GM19372 (cell line): ENCODE measurements around the gene BRSK2.

Source experiments
- ATAC-seq: cut with Tn5 transposase; IDR thresholded peaks from one replicate; pipeline ENCODE4 v1.9.1; 2021; ENCODE audit warnings: mild to moderate bottlenecking, low read depth, moderate library complexity; ENCODE audit not compliant: unreplicated experiment

BRSK2 gene

GRCh38 chr11:1447845-1448825 lies 58.4 kb downstream of the BRSK2 start:
- ATAC-seq, result no peak

GRCh38 chr11:1448882-1449281 lies 59.1 kb downstream of the BRSK2 start:
- ATAC-seq, result no peak

- ATAC-seq, result no peak
These were observed 59.9 kb downstream of the BRSK2 start for GRCh38 chr11:1449490-1450243.

GRCh38 chr11:1450344-1450875 lies 60.7 kb downstream of the BRSK2 start:
- ATAC-seq, result no peak

DNA sequence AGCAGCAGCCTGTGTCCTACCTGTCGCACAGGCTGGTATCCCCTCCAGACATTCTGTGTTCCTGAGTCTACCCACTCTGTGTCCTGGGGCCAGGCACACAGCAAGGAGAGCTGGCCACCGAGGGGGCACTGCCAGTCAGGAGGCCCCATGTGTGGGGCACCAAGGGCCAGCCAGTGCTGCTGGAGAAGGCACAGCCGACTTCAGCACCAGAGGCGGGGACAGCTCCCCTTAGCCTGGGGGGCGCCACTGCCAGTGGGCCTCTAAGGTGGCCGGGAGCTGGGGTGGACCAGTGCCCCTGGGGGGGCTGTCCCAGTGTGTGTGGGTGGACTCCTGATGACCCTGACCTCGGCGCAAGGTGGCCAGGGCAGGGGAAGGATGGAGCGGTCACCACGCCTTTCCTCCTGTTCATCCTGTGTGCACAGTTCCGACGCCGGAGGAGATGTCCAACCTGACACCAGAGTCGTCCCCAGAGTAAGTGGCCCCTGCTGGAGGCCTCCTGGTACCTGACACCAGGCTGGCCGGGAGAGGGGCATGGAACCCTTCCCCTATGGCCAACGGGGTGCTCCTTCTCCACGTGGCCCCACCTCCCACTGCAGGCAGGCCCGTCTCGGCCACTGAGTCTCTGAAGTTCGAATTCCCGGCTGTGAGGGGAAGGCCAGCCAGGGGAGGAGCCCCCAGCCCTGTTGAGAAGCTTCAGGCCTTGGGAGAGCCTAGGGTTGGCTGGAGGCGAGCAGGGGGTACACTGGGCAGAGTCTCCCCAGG lies 61.4 kb downstream of the BRSK2 start:
- ATAC-seq, result no peak

- ATAC-seq, result no peak
These were observed 62.2 kb downstream of the BRSK2 start for GRCh38 chr11:1451781-1452470.

- ATAC-seq, result no peak
These were observed 63.0 kb downstream of the BRSK2 start for GRCh38 chr11:1452744-1453143.

DNA sequence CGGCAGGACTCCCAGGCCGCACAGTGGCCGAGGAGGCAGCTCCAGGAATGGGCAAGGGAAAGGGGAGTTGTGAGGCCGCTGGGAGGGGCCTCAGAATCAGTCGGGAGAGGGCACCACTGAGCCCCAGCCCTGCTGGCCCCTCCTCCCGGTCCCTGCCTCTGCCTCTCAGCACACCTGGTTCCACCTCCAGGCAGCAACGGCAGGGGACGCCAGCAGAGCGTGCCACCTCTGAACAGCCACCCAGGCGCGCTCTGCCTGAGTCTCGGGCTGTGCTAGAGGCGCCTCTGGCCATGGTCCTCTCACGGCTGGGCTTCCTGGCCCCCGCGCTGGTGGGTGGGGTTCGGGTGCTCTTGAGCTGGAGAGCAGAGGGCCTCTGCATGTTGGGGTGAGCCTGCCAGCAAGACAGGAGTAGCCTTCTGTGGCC lies 63.9 kb downstream of the BRSK2 start:
- ATAC-seq, result no peak

- no peak for ATAC-seq
These were observed 64.8 kb downstream of the BRSK2 start for GRCh38 chr11:1454576-1454975.

DNA sequence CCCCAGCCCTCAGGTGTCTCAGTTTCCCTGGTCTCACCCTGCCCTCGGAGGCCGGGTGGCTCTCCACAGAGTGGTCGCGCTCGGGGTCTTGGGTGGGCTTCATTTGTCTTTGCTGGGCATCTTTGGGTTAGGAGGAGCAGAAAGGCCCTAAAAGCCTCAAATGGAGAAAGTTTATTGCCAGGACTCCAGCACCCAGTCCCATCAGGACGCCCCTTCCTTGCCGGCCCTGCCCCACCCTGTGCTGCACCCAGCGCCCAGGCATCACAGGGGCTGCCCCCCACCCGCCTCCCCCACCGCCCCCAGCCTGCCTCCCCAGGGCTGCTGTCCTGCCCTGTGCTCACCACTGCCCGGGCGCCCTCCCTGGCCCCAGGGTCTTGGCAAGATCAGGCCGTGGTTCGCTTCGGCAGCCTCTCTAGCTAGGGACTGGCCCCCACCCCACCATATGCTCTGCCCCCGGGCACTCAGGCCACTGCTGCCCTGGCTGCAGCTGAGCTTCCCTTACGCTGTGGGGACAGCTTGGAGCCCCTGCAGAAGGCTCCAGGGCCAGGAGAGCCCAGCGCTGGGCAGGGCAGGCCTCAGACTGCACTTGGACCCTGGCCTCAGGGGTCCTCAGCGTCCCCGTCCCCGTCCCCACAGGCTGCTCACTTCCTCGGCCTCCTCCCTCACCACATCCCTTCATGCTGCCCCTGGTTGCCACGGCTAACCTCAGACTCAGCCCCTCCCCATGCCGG lies 65.5 kb downstream of the BRSK2 start:
- no peak for ATAC-seq

DNA sequence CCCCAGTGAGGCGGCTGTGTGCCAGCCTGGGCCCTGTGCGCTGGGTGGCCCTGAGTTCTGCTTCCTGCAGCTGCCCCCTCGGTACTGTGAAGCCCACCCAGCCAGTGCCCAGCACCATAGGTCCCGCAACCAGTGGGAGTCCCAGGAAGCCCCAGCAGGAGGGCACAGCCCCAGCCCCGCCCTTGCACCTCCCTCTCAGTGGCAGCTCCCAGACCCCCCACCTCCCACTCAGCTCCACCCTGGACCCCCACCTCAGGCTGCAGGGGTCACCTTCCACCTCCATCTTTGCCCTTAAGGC lies 66.0 kb downstream of the BRSK2 start:
- no peak for ATAC-seq

DNA sequence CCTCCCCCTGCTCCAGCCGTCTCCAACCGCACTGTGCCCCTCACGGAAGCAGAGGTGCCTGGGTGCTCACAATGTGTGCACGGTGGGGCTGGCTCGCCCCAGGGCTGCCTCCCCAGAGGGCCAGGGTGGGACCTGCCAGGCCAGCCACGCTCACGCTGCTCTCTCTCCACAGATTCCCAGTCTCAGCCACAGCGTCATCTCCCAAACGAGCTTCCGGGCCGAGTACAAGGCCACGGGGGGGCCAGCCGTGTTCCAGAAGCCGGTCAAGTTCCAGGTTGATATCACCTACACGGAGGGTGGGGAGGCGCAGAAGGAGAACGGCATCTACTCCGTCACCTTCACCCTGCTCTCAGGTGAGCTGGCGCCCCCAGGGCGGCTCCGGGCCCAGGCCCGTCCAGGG lies 66.4 kb downstream of the BRSK2 start:
- ATAC-seq, result no peak

GRCh38 chr11:1456596-1457325 lies 67.0 kb downstream of the BRSK2 start:
- no peak for ATAC-seq

- no peak for ATAC-seq
These were observed 67.6 kb downstream of the BRSK2 start for GRCh38 chr11:1457326-1457680.

GRCh38 chr11:1457856-1458255 lies 68.1 kb downstream of the BRSK2 start:
- no peak for ATAC-seq

GRCh38 chr11:1458340-1459218 lies 68.8 kb downstream of the BRSK2 start:
- ATAC-seq, result no peak

- no peak for ATAC-seq
These were observed 69.5 kb downstream of the BRSK2 start for GRCh38 chr11:1459219-1459575.

- no peak for ATAC-seq
These were observed 70.1 kb downstream of the BRSK2 start for GRCh38 chr11:1459764-1460395.
